OCI-M1 (cell line): ENCODE results near the gene C16orf74.

Experiments
- DNase-seq: peaks from one replicate; lab custom pipeline; 2025; lab: John Stamatoyannopoulos, UW

C16orf74 gene

GRCh38 chr16:85673529-85674417 lies 77.1 kb downstream of the C16orf74 start:
- DNase-seq = no peak

- no peak for DNase-seq
Measured at GRCh38 chr16:85670840-85671239, 80.1 kb downstream of the C16orf74 start.

DNA sequence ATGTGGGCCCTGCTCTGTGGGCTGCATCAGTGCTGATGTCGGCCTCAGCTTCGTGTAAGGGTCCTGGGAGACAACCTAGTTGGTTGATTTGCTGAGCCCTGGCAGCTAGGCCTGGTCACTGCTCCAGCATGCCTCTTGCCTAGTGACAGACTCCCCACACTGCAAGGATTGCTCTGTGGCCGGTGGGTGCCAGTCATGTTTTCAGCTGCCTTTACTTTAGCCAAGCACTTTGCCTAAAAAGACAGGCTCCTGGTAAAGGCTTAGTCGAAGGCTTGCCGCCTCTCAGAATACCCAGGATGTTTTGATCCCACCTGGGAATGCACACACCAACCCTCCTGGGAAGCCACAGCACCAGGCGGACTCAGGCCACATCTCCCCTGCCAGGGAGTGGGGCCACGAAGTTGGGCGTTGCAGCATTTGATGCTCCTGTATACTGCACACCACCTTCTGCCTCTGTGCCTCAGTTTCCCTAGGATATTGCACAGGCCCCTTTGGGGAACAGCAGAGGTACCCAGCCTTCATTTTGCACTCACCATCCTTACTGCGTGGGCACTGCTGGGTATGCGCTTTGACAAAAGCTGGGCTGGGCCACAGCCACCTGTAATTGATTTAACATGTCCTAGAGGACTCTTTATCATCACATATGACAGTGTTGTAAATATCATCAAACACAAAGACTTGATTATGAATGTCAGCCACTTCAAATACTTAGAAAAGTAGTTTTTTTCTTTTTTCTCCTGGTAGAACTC lies 82.0 kb downstream of the C16orf74 start:
- no peak for DNase-seq

- no peak for DNase-seq
Measured at GRCh38 chr16:85667841-85668413, 83.0 kb downstream of the C16orf74 start.

DNA sequence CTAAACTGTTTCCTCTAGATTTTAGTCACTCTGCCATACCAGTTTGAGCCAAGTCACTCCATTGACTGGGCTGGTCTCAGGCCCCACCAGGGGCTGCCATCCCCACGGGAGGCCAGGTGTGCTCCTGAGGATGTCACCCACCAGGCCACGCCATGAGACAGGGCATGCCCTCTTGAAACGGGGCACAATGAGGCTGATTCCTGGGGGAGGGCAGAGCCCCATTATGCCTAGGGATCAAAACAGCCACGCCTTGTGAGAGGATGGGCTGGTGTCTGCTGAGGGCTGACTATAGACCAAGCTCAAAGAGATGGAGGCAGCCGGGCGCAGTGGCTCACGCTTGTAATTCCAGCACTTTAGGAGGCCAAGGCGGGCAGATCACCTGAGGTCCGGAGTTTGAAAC lies 83.6 kb downstream of the C16orf74 start:
- DNase-seq = no peak

- no peak for DNase-seq
Measured at GRCh38 chr16:85665929-85666328, 85.0 kb downstream of the C16orf74 start.

DNA sequence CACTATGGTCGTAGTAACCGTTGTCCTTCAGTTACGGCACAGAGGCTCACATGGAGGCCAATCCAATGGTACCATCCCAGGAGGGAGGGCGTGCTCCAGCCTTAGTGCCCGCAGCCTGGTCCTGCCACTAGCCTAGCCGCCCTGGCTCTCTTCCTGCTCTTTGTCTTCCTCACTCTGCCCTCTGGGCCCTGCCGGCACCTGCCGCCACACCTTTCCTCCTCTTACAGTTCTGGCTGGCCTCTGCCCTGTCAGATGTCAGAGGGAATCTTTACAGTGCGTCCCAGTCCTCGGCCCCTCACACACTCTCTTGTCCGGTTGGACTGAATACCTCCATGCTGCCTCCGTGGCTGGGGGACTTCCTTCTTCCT lies 85.5 kb downstream of the C16orf74 start:
- no peak for DNase-seq

GRCh38 chr16:85664580-85665372 lies 86.1 kb downstream of the C16orf74 start:
- DNase-seq = no peak

DNA sequence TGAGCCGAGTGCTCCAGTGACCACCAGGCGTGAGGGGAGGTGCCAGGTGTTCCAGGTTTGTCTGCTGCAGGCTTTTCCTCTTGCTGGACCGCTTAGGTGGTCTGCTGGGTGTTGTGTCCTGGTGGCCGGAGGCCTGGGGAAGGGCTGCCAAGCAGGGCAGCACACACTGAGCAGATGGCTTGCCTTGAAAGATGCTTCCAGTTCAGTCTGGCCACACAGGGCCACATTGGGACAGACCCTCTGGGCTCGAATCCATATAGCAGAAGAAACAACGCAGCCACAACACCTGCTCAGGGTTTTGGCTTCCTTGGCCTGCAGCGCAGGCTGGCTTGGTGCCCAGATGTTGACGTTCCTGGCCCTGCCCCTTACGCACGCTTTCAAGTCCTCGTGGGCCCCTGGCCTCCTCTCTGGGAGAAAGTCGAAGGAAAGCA lies 87.0 kb downstream of the C16orf74 start:
- DNase-seq = no peak

- no peak for DNase-seq
Measured at GRCh38 chr16:85662976-85663830, 87.7 kb downstream of the C16orf74 start.

DNA sequence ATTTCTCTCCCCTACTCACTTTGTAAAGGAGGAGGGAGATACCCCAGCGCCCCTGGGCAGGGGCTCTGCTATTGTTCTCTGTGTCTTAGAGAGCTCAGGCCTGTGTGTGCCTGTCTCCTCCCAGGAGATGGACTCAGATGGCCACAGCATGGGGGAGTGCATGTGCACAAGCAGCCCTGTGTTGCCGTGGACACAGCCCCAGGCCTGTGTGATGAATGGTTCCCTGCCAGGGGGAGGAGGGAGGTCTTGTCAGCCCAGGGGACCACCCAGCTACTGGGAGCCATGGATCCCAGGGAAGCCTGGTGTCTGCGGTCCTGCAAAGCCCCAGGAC lies 88.4 kb downstream of the C16orf74 start:
- no peak for DNase-seq

GRCh38 chr16:85661740-85662481 lies 89.0 kb downstream of the C16orf74 start:
- no peak for DNase-seq

GRCh38 chr16:85660843-85661739 lies 89.8 kb downstream of the C16orf74 start:
- DNase-seq = no peak

GRCh38 chr16:85659805-85660511 lies 90.9 kb downstream of the C16orf74 start:
- DNase-seq = peak; percentile 80

GRCh38 chr16:85659336-85659735 lies 91.6 kb downstream of the C16orf74 start:
- DNase-seq = no peak

- no peak for DNase-seq
Measured at GRCh38 chr16:85658504-85659326, 92.2 kb downstream of the C16orf74 start.

GRCh38 chr16:85657996-85658395 lies 92.9 kb downstream of the C16orf74 start:
- no peak for DNase-seq
